ENCODE data around the gene SORCS2. TPM values are rescaled to one million over a fixed set of nuclear protein-coding genes. Genes with fewer than 3 reads are reported as not detected.

Gene SORCS2
- total and polyA plus RNA-seq, 2 of the 8 experiments (the other 6 are each of a cell fraction or from before 2014, with no cell fraction given): 0.36 to 1.8 TPM

- no peak overlapping the region for H2BK20ac ChIP-seq (ENCODE audit: low read length)
- no peak overlapping the region for H4K8ac ChIP-seq (ENCODE audit: extremely low read depth, insufficient read depth, low read length)
- H2BK15ac ChIP-seq (ENCODE audit: low read length): no peak overlapping the region
- FAIRE-seq: no peak
- H4K20me1 ChIP-seq (replicated peaks in 1 of 2; ENCODE audit: control insufficient read depth in 1 of 2, insufficient read depth in 2 of 2, low read length in 2 of 2): peaks cover 0 to 2% of the 10 kb centered on the region in 2 experiments
- no peak overlapping the region for H4K5ac ChIP-seq (ENCODE audit: insufficient read length, low read depth, low read length)
- H2AFZ ChIP-seq (ENCODE audit: low read length): no peak overlapping the region
- peaks cover 7% of the 10 kb centered on the region in 2 experiments; a peak in 3 of 4 replicates for H3K9me3 ChIP-seq (ENCODE audit: insufficient read depth in 2 of 2, low read depth in 1 of 2, low read length in 1 of 2)
- H3K23me2 ChIP-seq (ENCODE audit: low read depth, low read length): peaks cover 7% of the 10 kb centered on the region; the same call in 1 of the 2 replicates
- peaks cover 0 to 13% (median 10%) of the 10 kb centered on the region in 4 experiments; a peak in 6 of 7 replicates for H3K4me1 ChIP-seq (replicated peaks in 1 of 4; ENCODE audit: control insufficient read depth in 3 of 4, insufficient read depth in 4 of 4, low read length in 3 of 4)
- H2BK5ac ChIP-seq (ENCODE audit: low read depth, low read length): no peak overlapping the region
- no peak overlapping the region for H3K18ac ChIP-seq (ENCODE audit: extremely low read depth, low read length)
- H3K4ac ChIP-seq (replicated peaks; ENCODE audit: insufficient read length, low read depth, low read length): no peak overlapping the region
- no peaks in the 10 kb centered on the region for H3K36me3 ChIP-seq (ENCODE audit: control insufficient read depth in 2 of 4, insufficient read depth in 4 of 4, low read length in 3 of 4)
- POLR2A ChIA-PET (ENCODE audit: partially characterized antibody): no interaction called here
- H3K27me3 ChIP-seq (replicated peaks in 1 of 4; ENCODE audit: control insufficient read depth in 3 of 4, extremely low read depth in 1 of 4, insufficient read depth in 3 of 4, low read length in 3 of 4): no peaks in the 10 kb centered on the region
- no peak overlapping the region for H3K4me3 ChIP-seq (ENCODE audit: extremely low read depth in 1 of 4, insufficient read depth in 2 of 4, low read depth in 3 of 4, low read length in 4 of 4)
- no peak overlapping the region for H2BK12ac ChIP-seq (ENCODE audit: low read depth, low read length)
- CTCF ChIA-PET (ENCODE audit: partially characterized antibody): interaction anchor here (0.6 to 2.0 kb wide), 2 partner anchors 8 to 131 kb away, joined by 3 to 8 read pairs; no protein-coding TSS in a partner anchor
- 91% methylated on average over 8 of the region's 8 CpGs; no CpG with 5 or more reads in 1 of the 2 experiments for WGBS, 2 experiments (ENCODE audit: extremely low coverage in 1 of 2, insufficient coverage in 1 of 2, insufficient read length in 1 of 2, insufficient replicate concordance in 2 of 2, low coverage in 1 of 2, low lambda C conversion rate in 2 of 2, missing lambda C conversion rate in 1 of 2)
- no peak for DNase-seq (ENCODE audit: low read depth in 1 of 2, low spot score in 2 of 2)
- no peak overlapping the region for H3K23ac ChIP-seq (ENCODE audit: insufficient read length)
- H3K14ac ChIP-seq (ENCODE audit: insufficient read length): no peak overlapping the region
- H3K79me1 ChIP-seq (ENCODE audit: low read depth, low read length): no peaks in the 10 kb centered on the region
- H3K56ac ChIP-seq (replicated peaks; ENCODE audit: insufficient read length, low read depth, low read length): no peak overlapping the region
- H3K9ac ChIP-seq (replicated peaks in 1 of 4; ENCODE audit: extremely low read depth in 1 of 4, low read depth in 3 of 4, low read length in 3 of 4): no peak overlapping the region
- H2AK5ac ChIP-seq (ENCODE audit: low read depth, low read length): no peak overlapping the region
- no peaks in the 10 kb centered on the region for H3K79me2 ChIP-seq (ENCODE audit: control insufficient read depth in 1 of 2, insufficient read depth in 2 of 2, low read length in 2 of 2)
- H3K4me2 ChIP-seq (ENCODE audit: insufficient read depth in 1 of 2, low read depth in 2 of 2, low read length in 2 of 2): no peak overlapping the region
- H3K27ac ChIP-seq (ENCODE audit: low read depth, low read length): no peak overlapping the region
- H2BK120ac ChIP-seq (replicated peaks; ENCODE audit: low read depth, low read length): no peak overlapping the region
- H4K91ac ChIP-seq (replicated peaks; ENCODE audit: insufficient read length, low read length): no peak overlapping the region
- TF ChIP-seq CREB1 (IDR thresholded peaks at IDR 0.05) (no peak), POLR2AphosphoS5 (IDR thresholded peaks at IDR 0.05; ENCODE audit: low read depth, low read length) (no peak), SP1 (IDR thresholded peaks at IDR 0.05; ENCODE audit: low read depth, low read length) (no peak), POLR2A (IDR thresholded peaks at IDR 0.05; ENCODE audit: control extremely low read depth in 1 of 2, low read depth in 2 of 2, low read length in 2 of 2) (no peak), CEBPB (IDR thresholded peaks at IDR 0.05; ENCODE audit: low read depth, low read length) (no peak), GTF2F1 (IDR thresholded peaks at IDR 0.05; ENCODE audit: borderline replicate concordance, low read depth, low read length) (no peak), RBBP5 (IDR thresholded peaks at IDR 0.05; ENCODE audit: borderline replicate concordance, low read depth, low read length) (no peak), HDAC6 (IDR thresholded peaks at IDR 0.05; ENCODE audit: low read depth, low read length) (no peak), POU5F1 (IDR thresholded peaks at IDR 0.05; ENCODE audit: low read depth, low read length) (no peak), HDAC2 (IDR thresholded peaks at IDR 0.05; ENCODE audit: borderline replicate concordance in 1 of 2, low read depth in 2 of 2, low read length in 2 of 2) (no peak), JUND (IDR thresholded peaks at IDR 0.05; ENCODE audit: low read length) (no peak), KDM1A (IDR thresholded peaks at IDR 0.05; ENCODE audit: borderline replicate concordance, low read length) (no peak), CTBP2 (IDR thresholded peaks at IDR 0.05; ENCODE audit: borderline replicate concordance, insufficient read depth, insufficient read length, low read length) (no peak), RAD21 (IDR thresholded peaks at IDR 0.05 in 1 of 2, conservative IDR thresholded peaks at IDR 0.05 in 1 of 2; ENCODE audit: low read depth in 2 of 2, low read length in 2 of 2) (no peak), YY1 (IDR thresholded peaks at IDR 0.05; ENCODE audit: low read depth, low read length) (no peak)
These were observed 273.9 kb downstream of the SORCS2 start for GRCh38 chr4:7466215-7466614.
